HEK293T (cell line): ENCODE data around the gene UMODL1.

ENCODE experiments used
- CTCF ChIA-PET: fragments of 350-600 bp; formaldehyde crosslinking; extraction: SDS; loops from one replicate; lab custom pipeline; 2021; ENCODE audit warnings: antibody characterized with exemption, inconsistent platforms; lab: Yijun Ruan, JAX
- POLR2A ChIA-PET: fragments of 350-600 bp; formaldehyde crosslinking; extraction: SDS; loops from one replicate; lab custom pipeline; 2020; ENCODE audit warnings: antibody characterized with exemption, inconsistent platforms; lab: Yijun Ruan, JAX
- DNase-seq: peaks from one replicate; pipeline ENCODE4 v3.0.0; 2012; ENCODE audit warnings: mixed read lengths; ENCODE audit errors: extremely low spot score
- ARNT ChIP-seq: fragments of 450-650 bp; IDR thresholded peaks from 2 replicates; pipeline ENCODE4 v1.6.1; 2017; ENCODE audit warnings: mild to moderate bottlenecking
- BHLHE40 ChIP-seq: fragments of 450-650 bp; IDR thresholded peaks from 2 replicates; pipeline ENCODE4 v1.6.1; 2016; ENCODE audit warnings: mild to moderate bottlenecking, moderate library complexity, borderline replicate concordance
- CTBP1 ChIP-seq: fragments of 450-650 bp; IDR thresholded peaks from 2 replicates; pipeline ENCODE4 v1.6.1; 2016; ENCODE audit warnings: borderline replicate concordance
- ELF4 ChIP-seq: fragments of 450-650 bp; IDR thresholded peaks from 2 replicates; pipeline ENCODE4 v1.6.1; 2017; ENCODE audit warnings: antibody characterized with exemption
- FOXA1 ChIP-seq: fragments of 450-650 bp; IDR thresholded peaks from 2 replicates; pipeline ENCODE4 v1.6.1; 2016; ENCODE audit warnings: mild to moderate bottlenecking
- FOXK2 ChIP-seq: fragments of 450-650 bp; IDR thresholded peaks from 2 replicates; pipeline ENCODE4 v1.6.1; 2016; ENCODE audit warnings: mild to moderate bottlenecking
- FOXM1 ChIP-seq: fragments of 450-650 bp; IDR thresholded peaks from 2 replicates; pipeline ENCODE4 v1.6.1; 2017; ENCODE audit warnings: mild to moderate bottlenecking, borderline replicate concordance
- HDGF ChIP-seq: fragments of 450-650 bp; IDR thresholded peaks from 2 replicates; pipeline ENCODE4 v1.6.1; 2017; ENCODE audit warnings: antibody characterized with exemption, borderline replicate concordance
- L3MBTL2 ChIP-seq: fragments of 450-650 bp; conservative IDR thresholded peaks from 2 replicates; pipeline ENCODE4 v1.6.1; 2016; ENCODE audit warnings: mild to moderate bottlenecking
- LEF1 ChIP-seq: fragments of 450-650 bp; IDR thresholded peaks from 2 replicates; pipeline ENCODE4 v1.6.1; 2017; ENCODE audit warnings: mild to moderate bottlenecking, borderline replicate concordance
- NFRKB ChIP-seq: fragments of 450-650 bp; IDR thresholded peaks from 2 replicates; pipeline ENCODE4 v1.6.1; 2016; ENCODE audit warnings: mild to moderate bottlenecking, moderate library complexity
- SP1 ChIP-seq: fragments of 450-650 bp; IDR thresholded peaks from 2 replicates; pipeline ENCODE4 v1.6.1; 2017
- SUZ12 ChIP-seq: fragments of 450-650 bp; IDR thresholded peaks from 2 replicates; pipeline ENCODE4 v1.6.1; 2016; ENCODE audit warnings: mild to moderate bottlenecking
- TARDBP ChIP-seq: fragments of 450-650 bp; IDR thresholded peaks from 2 replicates; pipeline ENCODE4 v1.6.1; 2016
- ZNF384 ChIP-seq: fragments of 450-650 bp; IDR thresholded peaks from 2 replicates; pipeline ENCODE4 v1.6.1; 2016
- TF ChIP-seq, protein P1 (sequence below): fragments of 450-650 bp; IDR thresholded peaks from 2 replicates; pipeline ENCODE4 v1.6.1; 2016

Gene UMODL1

GRCh38 chr21:42084079-42084478 lies 13.0 kb downstream of the UMODL1 start:
- TF ChIP-seq, protein P1, sequence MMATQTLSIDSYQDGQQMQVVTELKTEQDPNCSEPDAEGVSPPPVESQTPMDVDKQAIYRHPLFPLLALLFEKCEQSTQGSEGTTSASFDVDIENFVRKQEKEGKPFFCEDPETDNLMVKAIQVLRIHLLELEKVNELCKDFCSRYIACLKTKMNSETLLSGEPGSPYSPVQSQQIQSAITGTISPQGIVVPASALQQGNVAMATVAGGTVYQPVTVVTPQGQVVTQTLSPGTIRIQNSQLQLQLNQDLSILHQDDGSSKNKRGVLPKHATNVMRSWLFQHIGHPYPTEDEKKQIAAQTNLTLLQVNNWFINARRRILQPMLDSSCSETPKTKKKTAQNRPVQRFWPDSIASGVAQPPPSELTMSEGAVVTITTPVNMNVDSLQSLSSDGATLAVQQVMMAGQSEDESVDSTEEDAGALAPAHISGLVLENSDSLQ, result no peak
- no peak for TF ChIP-seq TARDBP
- TF ChIP-seq SP1, result no peak
- no peak for TF ChIP-seq SUZ12
- TF ChIP-seq LEF1, result no peak
- no peak for TF ChIP-seq FOXK2
- TF ChIP-seq NFRKB, result no peak
- no peak for TF ChIP-seq HDGF
- TF ChIP-seq BHLHE40, result no peak
- TF ChIP-seq ARNT, result no peak
- TF ChIP-seq L3MBTL2, result no peak
- TF ChIP-seq FOXA1, result no peak
- no peak for TF ChIP-seq ELF4
- no peak for TF ChIP-seq ZNF384
- TF ChIP-seq CTBP1, result no peak
- TF ChIP-seq FOXM1, result no peak
- ChIA-PET POLR2A (no interaction called here), CTCF (interaction anchor here (1.9 kb wide), 1 partner anchor 11 kb away, joined by 5 read pairs; no protein-coding TSS in a partner anchor)
- DNase-seq, result no peak

GRCh38 chr21:42085246-42086077 lies 14.3 kb downstream of the UMODL1 start:
- DNase-seq, result no peak
- TF ChIP-seq FOXA1 (no peak), SP1 (no peak)
- POLR2A ChIA-PET, result interaction anchor here (1.1 kb wide), 1 partner anchor 12 kb away, joined by 3 read pairs; no protein-coding TSS in a partner anchor
- CTCF ChIA-PET, result interaction anchor here (0.5 kb wide), 1 partner anchor 39 kb away, joined by 3 read pairs; no protein-coding TSS in a partner anchor

GRCh38 chr21:42086969-42087368 lies 15.9 kb downstream of the UMODL1 start:
- CTCF ChIA-PET, result interaction anchor here (0.6 to 1.0 kb wide), 2 partner anchors 11 to 76 kb away, joined by 4 to 6 read pairs; no protein-coding TSS in a partner anchor
- TF ChIP-seq, protein P1, result no peak
- no peak for TF ChIP-seq SP1
- TF ChIP-seq ELF4, result no peak
- no peak for TF ChIP-seq FOXK2
- TF ChIP-seq NFRKB, result no peak
- no peak for TF ChIP-seq ZNF384
- TF ChIP-seq L3MBTL2, result no peak
- TF ChIP-seq ARNT, result no peak
- no peak for TF ChIP-seq FOXA1
- TF ChIP-seq LEF1, result no peak
- TF ChIP-seq BHLHE40, result no peak
- TF ChIP-seq TARDBP, result no peak
- TF ChIP-seq CTBP1, result no peak
- TF ChIP-seq SUZ12, result no peak
- TF ChIP-seq HDGF, result no peak
- no peak for TF ChIP-seq FOXM1
- POLR2A ChIA-PET, result interaction anchor here (1.1 kb wide), 1 partner anchor 11 kb away, joined by 3 read pairs; no protein-coding TSS in a partner anchor
- DNase-seq, result no peak

GRCh38 chr21:42088148-42088547 lies 17.0 kb downstream of the UMODL1 start:
- TF ChIP-seq FOXK2 (no peak), HDGF (no peak), L3MBTL2 (no peak), LEF1 (no peak), SUZ12 (no peak), SP1 (no peak), ZNF384 (no peak), FOXM1 (no peak), TARDBP (no peak)
- CTCF ChIA-PET, result no interaction called here
- DNase-seq, result no peak
- POLR2A ChIA-PET, result no interaction called here

- TF ChIP-seq, protein P1, result no peak
- TF ChIP-seq FOXK2 (no peak), ZNF384 (no peak), ELF4 (no peak), TARDBP (no peak), LEF1 (no peak), FOXA1 (no peak), HDGF (no peak), BHLHE40 (no peak), ARNT (no peak), NFRKB (no peak), FOXM1 (no peak), SP1 (no peak), CTBP1 (no peak), SUZ12 (no peak), L3MBTL2 (no peak)
- CTCF ChIA-PET, result no interaction called here
- POLR2A ChIA-PET, result no interaction called here
- DNase-seq, result no peak
Measured at GRCh38 chr21:42088658-42089057, 17.5 kb downstream of the UMODL1 start.

DNA sequence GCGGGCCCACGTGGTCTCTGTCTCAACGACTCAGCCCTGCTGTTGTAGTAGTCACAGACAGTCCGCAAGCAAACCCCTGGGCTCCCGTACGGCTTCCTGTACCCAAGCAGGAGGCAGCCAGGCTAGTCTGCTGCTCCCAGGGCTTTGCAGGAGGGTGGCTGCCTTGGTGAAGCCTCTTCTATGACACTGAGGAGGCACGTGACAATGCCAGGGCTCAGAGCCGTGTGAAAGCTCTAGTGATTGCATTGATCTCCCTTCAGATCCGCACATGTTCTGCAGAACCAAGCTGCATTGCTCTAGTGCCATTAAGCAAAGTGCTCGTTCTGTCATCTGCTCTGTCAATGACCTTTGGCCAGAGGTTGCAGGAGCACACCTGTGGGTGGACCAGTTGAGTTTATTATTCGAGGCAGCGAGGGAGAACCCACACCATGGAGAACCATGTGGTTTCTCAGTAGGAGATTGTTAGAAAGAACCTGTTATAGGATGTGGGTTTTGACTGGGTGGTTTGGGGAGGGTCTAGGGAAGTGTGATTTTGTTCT lies 18.0 kb downstream of the UMODL1 start:
- no peak for DNase-seq
- ChIA-PET POLR2A (no interaction called here), CTCF (no interaction called here)
- TF ChIP-seq, protein P1, result no peak
- TF ChIP-seq NFRKB, result no peak
- no peak for TF ChIP-seq ELF4
- no peak for TF ChIP-seq HDGF
- TF ChIP-seq SP1, result no peak
- no peak for TF ChIP-seq LEF1
- TF ChIP-seq FOXK2, result no peak
- no peak for TF ChIP-seq ZNF384
- no peak for TF ChIP-seq FOXA1
- TF ChIP-seq BHLHE40, result no peak
- no peak for TF ChIP-seq CTBP1
- TF ChIP-seq FOXM1, result no peak
- TF ChIP-seq ARNT, result no peak
- no peak for TF ChIP-seq TARDBP
- TF ChIP-seq SUZ12, result no peak
